Subcutaneous preadipocyte (primary cell): ENCODE results near the gene GSTP1. TPM values are rescaled to one million over a fixed set of nuclear protein-coding genes. Genes with fewer than 3 reads are reported as not detected.

ENCODE experiments used
- small RNA-seq: library from RNA; depleted of rRNA; stranded (forward); fragments of <200 nt; gene quantifications from one replicate; pipeline ENCODE3, GENCODE V24; 2012
- total RNA-seq: library from RNA; depleted of rRNA; stranded (reverse); fragments of >200 nt; gene quantifications from 2 replicates; pipeline ENCODE4 v1.2.3, GENCODE V29; 2012

The GSTP1 gene
- total RNA-seq = 477 and 854 TPM in 2 replicates

GRCh38 chr11:67583247-67584204, at the start of gene GSTP1:
Gene GSTP1, plus strand, starts transcription at chr11:67583812. Its CDS starts 32 bp downstream, at chr11:67583844.

GRCh38 chr11:67606492-67607295, 23.1 kb downstream of the GSTP1 start, which contains the start of gene NDUFV1:
Gene NDUFV1, plus strand, starts transcription at chr11:67606936. Its CDS starts 69 bp downstream, at chr11:67607005.

GRCh38 chr11:67629386-67630227, 46.0 kb downstream of the GSTP1 start, which contains the start of gene NUDT8:
Gene NUDT8, minus strand, starts transcription at chr11:67629937. Its CDS starts 26 bp downstream, at chr11:67629911.

Small RNA genes within 50 kb of the gene (small RNA-seq; reads per million reads assigned to genes)
- gene AP003385.3 = not detected

Other genes starting within 250 kb of the GSTP1 start
- 32.5 and 39.7 TPM in 2 replicates for gene POLD4, start 230.3 kb upstream of the GSTP1 start, total RNA-seq
- gene CLCF1, start 210.2 kb upstream of the GSTP1 start, total RNA-seq = 3.3 and 4.4 TPM in 2 replicates
- gene RAD9A, start 191.8 kb upstream of the GSTP1 start, total RNA-seq = 5.9 and 7.6 TPM in 2 replicates
- 169 and 226 TPM in 2 replicates for gene PPP1CA, start 182.0 kb upstream of the GSTP1 start, total RNA-seq
- gene TBC1D10C, start 179.7 kb upstream of the GSTP1 start, total RNA-seq = not detected in 2 replicates
- under 0.01 TPM in 2 replicates for gene CARNS1, start 168.1 kb upstream of the GSTP1 start, total RNA-seq
- 42.3 and 50.2 TPM in 2 replicates for gene RPS6KB2, start 155.3 kb upstream of the GSTP1 start, total RNA-seq
- gene PTPRCAP, start 146.1 kb upstream of the GSTP1 start, total RNA-seq = 0.78 and 1.1 TPM in 2 replicates
- 90.9 and 94.4 TPM in 2 replicates for gene CORO1B, start 140.3 kb upstream of the GSTP1 start, total RNA-seq
- gene GPR152, start 131.1 kb upstream of the GSTP1 start, total RNA-seq = under 0.01 TPM in 1 of 2 replicates, not detected in the other
- not detected in 2 replicates for gene CABP4, start 128.5 kb upstream of the GSTP1 start, total RNA-seq
- 9.4 and 10.3 TPM in 2 replicates for gene TMEM134, start 114.6 kb upstream of the GSTP1 start, total RNA-seq
- 44.8 and 69.1 TPM in 2 replicates for gene AIP, start 100.8 kb upstream of the GSTP1 start, total RNA-seq
- gene PITPNM1, start 78.4 kb upstream of the GSTP1 start, total RNA-seq = 15.1 and 24.6 TPM in 2 replicates
- gene CDK2AP2, start 75.7 kb upstream of the GSTP1 start, total RNA-seq = 12.5 and 16.4 TPM in 2 replicates
- not detected in 2 replicates for gene CABP2, start 60.4 kb upstream of the GSTP1 start, total RNA-seq
- 207 and 250 TPM in 2 replicates for gene NDUFV1, start 23.1 kb downstream of the GSTP1 start, total RNA-seq
- gene NUDT8, start 46.1 kb downstream of the GSTP1 start, total RNA-seq = 11.7 and 23.5 TPM in 2 replicates
- not detected in 2 replicates for gene TBX10, start 56.0 kb downstream of the GSTP1 start, total RNA-seq
- gene ACY3, start 66.9 kb downstream of the GSTP1 start, total RNA-seq = not detected in 2 replicates
- gene ALDH3B2, start 90.8 kb downstream of the GSTP1 start, total RNA-seq = not detected in 2 replicates